Natural killer cell (primary cell): Measurements from ENCODE around the gene GRIN2D. TPM values are rescaled to one million over a fixed set of nuclear protein-coding genes. Genes with fewer than 3 reads are reported as not detected.

Experiments
- ATAC-seq, 3 donors: fragments of 150-1000 bp in 2 of 3; fragments of 200-7000 bp in 1 of 3; cut with Tn5 transposase; 1 replicate in 1 of 3; 2 replicates in 2 of 3; pipeline ENCODE4 v1.10.0; 2021; ENCODE audit warnings: mild to moderate bottlenecking in 2 of 3, moderate library complexity in 2 of 3
- DNase-seq, 2 donors: peaks; one replicate each; pipeline versions ENCODE4 v3.0.0 to v3.0.0-alpha.2; 2013 to 2021; ENCODE audit warnings: mixed read lengths in 1 of 2
- H3K27ac ChIP-seq: one replicate; pipeline ENCODE4 v1.5.1; 2013; ENCODE audit warnings: mild to moderate bottlenecking, low read length
- H3K27me3 ChIP-seq: one replicate; pipeline ENCODE4 v1.6.1; 2013; ENCODE audit warnings: low read length; ENCODE audit not compliant: control insufficient read depth, insufficient read depth
- H3K36me3 ChIP-seq: one replicate; pipeline ENCODE4 v1.6.1; 2013; ENCODE audit warnings: low read length; ENCODE audit not compliant: control insufficient read depth, insufficient read depth
- H3K4me1 ChIP-seq: one replicate; pipeline ENCODE4 v1.6.1; 2013; ENCODE audit warnings: low read length; ENCODE audit not compliant: control insufficient read depth, insufficient read depth
- H3K4me3 ChIP-seq: one replicate; pipeline ENCODE4 v1.5.1; 2013; ENCODE audit warnings: low read length
- H3K9me3 ChIP-seq: one replicate; pipeline ENCODE4 v1.6.1; 2013; ENCODE audit warnings: low read length; ENCODE audit not compliant: control insufficient read depth, insufficient read depth
- H3K27ac Mint-ChIP-seq, 2 donors: one replicate each; pipeline ENCODE4 v1.8.0; 2022; ENCODE audit warnings: mild to moderate bottlenecking in 2 of 2, mixed read lengths in 2 of 2, moderate library complexity in 1 of 2
- H3K27me3 Mint-ChIP-seq, 2 donors: one replicate each; pipeline ENCODE4 v1.8.0; 2022; ENCODE audit warnings: low read depth in 2 of 2, mixed read lengths in 2 of 2
- H3K36me3 Mint-ChIP-seq: one replicate; pipeline ENCODE4 v1.8.0; 2022; ENCODE audit warnings: mixed read lengths
- H3K4me1 Mint-ChIP-seq, 2 donors: one replicate each; pipeline ENCODE4 v1.8.0; 2022; ENCODE audit warnings: mixed read lengths in 2 of 2
- H3K4me3 Mint-ChIP-seq: one replicate; pipeline ENCODE4 v1.8.0; 2022; ENCODE audit warnings: mild to moderate bottlenecking, moderate library complexity, mixed read lengths
- H3K9me3 Mint-ChIP-seq, 2 donors: one replicate each; pipeline ENCODE4 v1.8.0; 2022; ENCODE audit warnings: mixed read lengths in 2 of 2
- CTCF ChIP-seq: fragments of 200-600 bp; IDR thresholded peaks from one replicate; pipeline ENCODE4 v1.8.0; 2022; ENCODE audit warnings: antibody characterized with exemption
- WGBS: methylation state at CpG from one replicate; pipeline ENCODE4 v1.1.7; 2013; ENCODE audit warnings: missing lambda C conversion rate; ENCODE audit not compliant: insufficient coverage; 5-methylcytosine and 5-hydroxymethylcytosine counted together
- intact Hi-C: fragments of 100-400 bp; cut with micrococcal nuclease; formaldehyde crosslinking; loops from one replicate; pipeline ENCODE4 v1.14.2; 2022
- total RNA-seq, 4 donors: library from RNA; stranded (reverse); fragments of 120-200 nt in 1 of 4; gene quantifications; one replicate each; pipeline versions ENCODE4 v1.2.3 to v1.2.4, GENCODE V29; 2013 to 2022

GRIN2D gene
- total RNA-seq, 3 donors from 2014 or later (not counting 1 experiment from before 2014, with no cell fraction given): 0.05 to 0.28 (median 0.07) TPM

GRCh38 chr19:48401287-48401686 lies 7.8 kb downstream of the GRIN2D start:
- no peak overlapping the region for H3K4me3 ChIP-seq
- Mint-ChIP-seq H3K4me1 (peaks cover 47 to 48% of the 10 kb centered on the region in 2 donors), H3K27me3 (peaks cover 13 to 22% of the 10 kb centered on the region in 2 donors), H3K9me3 (peaks cover 0 to 3% of the 10 kb centered on the region in 2 donors), H3K4me3 (peak overlapping the region; percentile 26), H3K27ac (peak overlapping the region in 1 of 2 donors; percentile 8), H3K36me3 (no peaks in the 10 kb centered on the region)
- H3K4me1 ChIP-seq: peaks cover 41% of the 10 kb centered on the region
- H3K36me3 ChIP-seq: no peaks in the 10 kb centered on the region
- no peak for DNase-seq
- no peak for TF ChIP-seq CTCF
- WGBS: 84% methylated on average over 5 of the region's 5 CpGs
- intact Hi-C loops: no loop called here
- H3K27ac ChIP-seq: no peak overlapping the region
- H3K9me3 ChIP-seq: no peaks in the 10 kb centered on the region
- ATAC-seq: no peak
- H3K27me3 ChIP-seq: peaks cover 7% of the 10 kb centered on the region

GRCh38 chr19:48403606-48404005 lies 10.1 kb downstream of the GRIN2D start:
- Mint-ChIP-seq H3K36me3 (no peaks in the 10 kb centered on the region), H3K4me1 (peaks cover 33 to 36% of the 10 kb centered on the region in 2 donors), H3K9me3 (peaks cover 0 to 3% of the 10 kb centered on the region in 2 donors), H3K27me3 (peaks cover 14 to 22% of the 10 kb centered on the region in 2 donors), H3K4me3 (peak overlapping the region; percentile 7), H3K27ac (peak overlapping the region in 1 of 2 donors; percentile 49)
- intact Hi-C loops: loop anchor here (1.0 to 2.0 kb wide), 2 partner anchors 15 to 39 kb away; partner anchors contain the start of gene SYNGR4
- Histone ChIP-seq H3K36me3 (no peaks in the 10 kb centered on the region), H3K27ac (no peak overlapping the region), H3K9me3 (no peaks in the 10 kb centered on the region), H3K4me3 (no peak overlapping the region), H3K27me3 (peaks cover 3% of the 10 kb centered on the region), H3K4me1 (peaks cover 30% of the 10 kb centered on the region)
- TF ChIP-seq CTCF: no peak
- ATAC-seq: peak; percentile 75 to 81 (median 78)
- DNase-seq: peak in 1 of 2 donors; percentile 77
- WGBS: 37% methylated on average over 3 of the region's 3 CpGs

- TF ChIP-seq CTCF: no peak
- no peak for DNase-seq
- 89% methylated on average over 27 of the region's 27 CpGs for WGBS
Observed at GRCh38 chr19:48405010-48405659, 11.7 kb downstream of the GRIN2D start.

More at GRCh38 chr19:48405010-48405659, 11.7 kb downstream of the GRIN2D start:
- Histone ChIP-seq H3K36me3 (no peaks in the 10 kb centered on the region), H3K27me3 (peaks cover 3% of the 10 kb centered on the region), H3K4me3 (no peak overlapping the region), H3K4me1 (peaks cover 18% of the 10 kb centered on the region), H3K27ac (no peak overlapping the region), H3K9me3 (no peaks in the 10 kb centered on the region)
- H3K9me3 Mint-ChIP-seq: no peaks in the 10 kb centered on the region
- peaks cover 18 to 22% of the 10 kb centered on the region in 2 donors for H3K27me3 Mint-ChIP-seq
- intact Hi-C loops: no loop called here
- ATAC-seq: no peak
- no peak overlapping the region for H3K27ac Mint-ChIP-seq
- H3K4me3 Mint-ChIP-seq: no peak overlapping the region
- peaks cover 20 to 30% of the 10 kb centered on the region in 2 donors for H3K4me1 Mint-ChIP-seq
- H3K36me3 Mint-ChIP-seq: no peaks in the 10 kb centered on the region
